T1000 (cell line): ENCODE data around the gene NFKBIA.
"Not testable (repeated sequence)": the region's sequence is repeated elsewhere in the genome, so short reads cannot be mapped to it uniquely, and the experiment has no call there.

Experiments used
- DNase-seq: peaks from one replicate; lab custom pipeline; 2025; ENCODE audit warnings: mixed read lengths; lab: John Stamatoyannopoulos, UW

NFKBIA gene

GRCh38 chr14:35368583-35369392 lies 35.8 kb downstream of the NFKBIA start:
- no peak for DNase-seq

- no peak for DNase-seq
Observed at GRCh38 chr14:35368139-35368460, 36.4 kb downstream of the NFKBIA start.

GRCh38 chr14:35367056-35367372 lies 37.5 kb downstream of the NFKBIA start:
- no peak for DNase-seq

- DNase-seq = no peak
Observed at GRCh38 chr14:35366521-35366976, 38.0 kb downstream of the NFKBIA start.

DNA sequence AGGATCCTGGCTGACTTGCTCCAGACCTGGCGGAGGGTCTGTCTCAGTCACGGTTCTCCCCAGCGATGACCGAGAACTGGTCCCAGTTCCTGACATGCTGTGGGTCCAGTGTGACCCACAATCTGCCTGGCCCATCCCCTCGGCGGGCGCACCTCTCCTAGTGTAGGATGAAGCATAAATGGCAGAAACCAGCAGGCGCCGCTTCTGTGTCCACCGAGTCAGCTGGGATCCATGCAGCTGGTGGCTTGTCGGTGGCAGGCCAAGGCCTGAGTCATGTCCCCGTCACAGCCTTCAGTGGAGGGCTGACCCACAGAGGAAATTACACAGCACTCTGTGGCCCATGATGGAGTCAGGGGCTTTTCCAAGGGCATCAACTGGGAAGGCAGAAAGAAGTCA lies 38.5 kb downstream of the NFKBIA start:
- DNase-seq = peak; percentile 26

DNA sequence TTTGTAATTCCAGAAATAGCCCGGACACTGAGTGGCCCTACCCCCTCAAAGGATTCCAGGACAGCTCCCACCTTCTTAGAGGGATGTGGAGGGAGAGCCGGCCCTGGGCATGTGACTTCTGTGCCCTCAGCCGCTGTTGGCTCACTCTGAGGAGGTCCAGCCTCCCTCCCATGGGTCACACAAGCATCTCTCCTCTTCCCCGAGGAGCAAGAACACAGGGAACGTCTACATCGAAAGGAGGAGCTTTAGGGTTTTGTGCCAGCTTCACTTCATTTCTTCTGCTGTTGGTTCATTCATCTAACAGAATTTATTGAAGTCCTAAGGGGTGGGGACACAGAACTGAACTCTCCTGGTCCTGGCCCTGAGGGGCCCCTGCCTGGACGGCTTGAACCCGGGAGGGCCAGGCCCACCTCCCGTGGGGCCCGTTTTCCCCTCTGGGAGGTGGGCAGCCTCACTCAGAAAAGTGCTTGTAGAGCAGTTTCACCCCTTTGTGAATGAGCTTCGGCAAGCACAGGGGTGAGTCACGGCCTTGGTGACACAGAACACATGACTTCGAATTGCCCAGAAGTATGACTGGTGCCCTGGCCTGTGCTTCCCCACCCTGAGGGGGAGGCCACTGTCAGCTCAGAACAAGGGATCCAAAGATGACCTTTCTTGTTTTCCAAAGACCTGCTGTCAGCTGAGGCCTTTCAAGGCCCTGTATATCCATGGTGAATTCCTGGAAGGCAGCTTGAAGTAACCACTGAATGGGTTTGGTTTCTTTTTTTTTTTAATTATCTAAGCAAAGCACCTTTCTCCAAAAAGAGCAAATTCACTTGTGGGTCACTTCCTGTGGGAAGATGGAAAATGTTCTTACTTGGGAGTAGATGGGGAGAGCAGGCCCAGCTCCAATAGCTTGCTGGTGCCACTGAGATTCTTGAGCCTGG lies 39.2 kb downstream of the NFKBIA start:
- peak; percentile 72 for DNase-seq

GRCh38 chr14:35362911-35363374 lies 41.6 kb downstream of the NFKBIA start:
- DNase-seq = no peak

- DNase-seq = no peak
Observed at GRCh38 chr14:35362450-35362849, 42.1 kb downstream of the NFKBIA start.

DNA sequence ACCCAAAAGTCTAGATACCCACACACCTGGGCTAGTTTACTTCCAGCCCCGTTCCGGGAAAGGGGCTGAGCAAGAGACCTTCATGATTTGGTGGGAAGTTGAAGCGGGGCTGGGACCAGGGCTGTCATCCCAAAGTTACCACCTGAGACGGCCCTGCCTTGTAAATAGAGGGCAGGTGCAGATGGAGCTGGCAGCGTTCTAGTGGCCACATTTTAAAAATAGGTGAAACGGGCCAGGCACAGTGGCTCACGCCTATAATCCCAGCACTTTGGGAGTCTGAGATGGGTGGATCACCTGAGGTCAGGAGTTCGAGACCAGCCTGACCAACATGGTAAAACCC lies 43.4 kb downstream of the NFKBIA start:
- DNase-seq = no peak

DNA sequence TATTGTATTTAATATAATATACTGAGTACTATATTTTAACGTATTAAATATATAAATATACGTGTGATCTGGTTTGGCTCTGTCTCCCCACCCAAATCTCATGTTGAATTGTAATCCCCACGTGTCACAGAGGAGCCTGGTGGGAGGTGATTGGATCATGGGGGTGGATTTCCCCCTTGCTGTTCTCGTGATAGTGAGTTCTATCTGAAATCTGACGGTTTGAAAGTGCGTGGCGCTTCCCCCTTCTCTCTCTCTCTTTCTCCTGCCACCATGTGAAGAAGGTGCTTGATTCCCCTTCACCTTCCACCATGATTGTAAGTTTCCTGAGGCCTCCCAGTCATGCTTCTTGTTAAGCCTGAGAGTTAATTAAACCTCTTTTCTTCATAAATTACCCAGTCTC lies 44.9 kb downstream of the NFKBIA start:
- DNase-seq = not testable (repeated sequence)

GRCh38 chr14:35355981-35356841 lies 48.3 kb downstream of the NFKBIA start:
- no peak for DNase-seq

- not testable (repeated sequence) for DNase-seq
Observed at GRCh38 chr14:35355235-35355634, 49.3 kb downstream of the NFKBIA start.

- no peak for DNase-seq
Observed at GRCh38 chr14:35353409-35354172, 51.0 kb downstream of the NFKBIA start.

- DNase-seq = no peak
Observed at GRCh38 chr14:35352274-35353233, 52.0 kb downstream of the NFKBIA start.

- no peak for DNase-seq
Observed at GRCh38 chr14:35351897-35352273, 52.7 kb downstream of the NFKBIA start.
